Right lobe of liver (tissue), 6 donors: ENCODE measurements around the gene GINM1. TPM values are rescaled to one million over a fixed set of nuclear protein-coding genes. Genes with fewer than 3 reads are reported as not detected.

ENCODE experiments used
- ATAC-seq, 4 donors: fragments of 200-7000 bp; cut with Tn5 transposase; one replicate each; pipeline ENCODE4 v1.9.1; 2020; ENCODE audit warnings: mild to moderate bottlenecking in 4 of 4, moderate library complexity in 4 of 4
- DNase-seq, 3 donors: peaks; one replicate each; pipeline ENCODE4 v3.0.0-alpha.2; 2020
- H3K27ac ChIP-seq, 3 donors: fragments of 200-600 bp; one replicate each; pipeline ENCODE4 v1.8.0; 2022
- H3K27me3 ChIP-seq, 2 donors: fragments of 200-600 bp; one replicate each; pipeline ENCODE4 v1.8.0; 2022
- H3K36me3 ChIP-seq, 4 donors: fragments of 200-600 bp; sonication (generic) in 1 of 4; one replicate each; pipeline versions ENCODE4 v1.5.1 to v1.8.0; 2017 to 2022; ENCODE audit warnings: control low read depth in 1 of 4
- H3K4me1 ChIP-seq, 4 donors: fragments of 200-600 bp; sonication (generic) in 1 of 4; one replicate each; pipeline versions ENCODE4 v1.5.1 to v1.8.0; 2017 to 2022; ENCODE audit warnings: control low read depth in 1 of 4
- H3K4me3 ChIP-seq, 3 donors: fragments of 200-600 bp; one replicate each; pipeline ENCODE4 v1.8.0; 2022
- H3K9me3 ChIP-seq, 4 donors: fragments of 200-600 bp; sonication (generic) in 1 of 4; one replicate each; pipeline versions ENCODE4 v1.5.1 to v1.8.0; 2017 to 2022; ENCODE audit warnings: control low read depth in 1 of 4
- POLR2A ChIP-seq: fragments of 450-650 bp; IDR thresholded peaks from one replicate; pipeline ENCODE4 v1.6.1; 2017; ENCODE audit warnings: antibody characterized with exemption, mild to moderate bottlenecking
- WGBS: methylation state at CpG from one replicate; pipeline ENCODE4 v1.1.6; 2018; ENCODE audit warnings: low coverage, low lambda C conversion rate; ENCODE audit not compliant: insufficient coverage; ENCODE audit errors: missing lambda C conversion rate; 5-methylcytosine and 5-hydroxymethylcytosine counted together
- intact Hi-C, 2 donors: fragments of 100-400 bp; cut with DNase I; formaldehyde crosslinking; loops; one replicate each; pipeline versions ENCODE4 v1.11.2 to v1.14.1; 2022
- total RNA-seq, 6 experiments: library from RNA; depleted of rRNA in 2 of 6; stranded (reverse); fragments of >200 nt in 2 of 6; fragmentation: NEBNext Ultra II Directional in 3 of 6; extraction: Animal tissue kit (Norgen Biotek cat#: 25700) in 3 of 6; gene quantifications; one replicate each; pipeline versions ENCODE4 v1.1.0 to v1.2.4, GENCODE V29; 2016 to 2023
- TF ChIP-seq, protein P1 (sequence below), 4 donors: fragments of 200-600 bp in 3 of 4; fragments of 450-650 bp in 1 of 4; IDR thresholded peaks; one replicate each; pipeline versions ENCODE4 v1.5.1 to v1.8.0; 2016 to 2022; ENCODE audit warnings: antibody characterized with exemption in 4 of 4, mild to moderate bottlenecking in 2 of 4
- donor health status: DM: no; HTN: yes; CAD: no.
- donor health status: DM: no; HTN: no; CAD: no.
- donor health status: DM: no; HTN: no; CAD: no.
- donor health status: DM: no; HTN: yes; CAD: no.
- donor health status: DM: no; HTN: yes; CAD: no.

GINM1 gene
- total RNA-seq, 6 experiments from 2014 or later = 20.1 to 26.0 (median 21.8) TPM

DNA sequence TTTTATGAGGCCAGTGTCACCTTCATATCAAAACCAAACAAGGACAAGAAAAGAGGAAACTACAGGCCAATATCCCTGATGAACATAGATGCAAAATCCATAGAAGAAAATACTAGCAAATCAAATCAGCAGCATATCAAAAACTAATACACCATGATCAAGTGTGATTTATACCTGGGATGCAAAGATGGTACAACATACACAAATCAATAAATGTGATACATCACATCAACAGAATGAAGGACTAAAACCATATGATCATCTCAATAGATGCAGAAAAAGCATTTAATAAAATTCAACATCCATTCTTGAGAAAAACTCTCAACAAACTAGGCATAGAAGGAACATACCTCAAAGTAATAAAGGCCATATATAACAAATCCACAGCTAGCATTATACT is 8.1 kb upstream of the GINM1 start:
- ATAC-seq (no peak), DNase-seq (no peak)
- intact Hi-C loops = no loop called here
- Histone ChIP-seq H3K27me3 (no peaks in the 10 kb centered on the region), H3K36me3 (no peaks in the 10 kb centered on the region), H3K4me3 (no peak overlapping the region), H3K27ac (no peak overlapping the region), H3K4me1 (no peaks in the 10 kb centered on the region), H3K9me3 (no peaks in the 10 kb centered on the region)
- no peak for TF ChIP-seq POLR2A
- TF ChIP-seq, protein P1, sequence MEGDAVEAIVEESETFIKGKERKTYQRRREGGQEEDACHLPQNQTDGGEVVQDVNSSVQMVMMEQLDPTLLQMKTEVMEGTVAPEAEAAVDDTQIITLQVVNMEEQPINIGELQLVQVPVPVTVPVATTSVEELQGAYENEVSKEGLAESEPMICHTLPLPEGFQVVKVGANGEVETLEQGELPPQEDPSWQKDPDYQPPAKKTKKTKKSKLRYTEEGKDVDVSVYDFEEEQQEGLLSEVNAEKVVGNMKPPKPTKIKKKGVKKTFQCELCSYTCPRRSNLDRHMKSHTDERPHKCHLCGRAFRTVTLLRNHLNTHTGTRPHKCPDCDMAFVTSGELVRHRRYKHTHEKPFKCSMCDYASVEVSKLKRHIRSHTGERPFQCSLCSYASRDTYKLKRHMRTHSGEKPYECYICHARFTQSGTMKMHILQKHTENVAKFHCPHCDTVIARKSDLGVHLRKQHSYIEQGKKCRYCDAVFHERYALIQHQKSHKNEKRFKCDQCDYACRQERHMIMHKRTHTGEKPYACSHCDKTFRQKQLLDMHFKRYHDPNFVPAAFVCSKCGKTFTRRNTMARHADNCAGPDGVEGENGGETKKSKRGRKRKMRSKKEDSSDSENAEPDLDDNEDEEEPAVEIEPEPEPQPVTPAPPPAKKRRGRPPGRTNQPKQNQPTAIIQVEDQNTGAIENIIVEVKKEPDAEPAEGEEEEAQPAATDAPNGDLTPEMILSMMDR (IDR thresholded peaks at IDR 0.05) = no peak

DNA sequence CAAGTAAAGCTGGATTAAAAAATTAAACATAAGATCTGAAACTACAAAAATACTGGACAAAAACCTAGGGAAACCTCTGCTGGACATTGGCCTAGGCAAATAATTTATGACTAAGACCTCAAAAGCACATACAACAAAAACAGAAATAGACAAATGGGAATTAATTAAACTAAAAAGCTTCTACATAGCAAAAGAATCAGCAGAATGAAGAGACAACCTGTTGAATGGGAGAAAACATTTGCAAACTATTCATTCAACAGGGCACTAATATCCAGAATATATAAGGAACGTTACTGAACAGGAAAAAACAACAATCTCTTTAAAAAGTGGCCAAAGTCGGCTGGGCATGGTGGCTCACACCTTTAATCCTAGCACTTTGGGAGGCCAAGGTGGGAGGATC is 6.8 kb upstream of the GINM1 start:
- no peaks in the 10 kb centered on the region for H3K27me3 ChIP-seq
- 92% methylated on average over 2 of the region's 2 CpGs for WGBS
- DNase-seq (no peak), ATAC-seq (no peak)
- no peak overlapping the region for H3K4me3 ChIP-seq
- intact Hi-C loops = no loop called here
- no peaks in the 10 kb centered on the region for H3K36me3 ChIP-seq
- no peaks in the 10 kb centered on the region for H3K9me3 ChIP-seq
- no peaks in the 10 kb centered on the region for H3K4me1 ChIP-seq
- TF ChIP-seq, protein P1 (IDR thresholded peaks at IDR 0.05) = no peak
- TF ChIP-seq POLR2A = no peak
- H3K27ac ChIP-seq = no peak overlapping the region

DNA sequence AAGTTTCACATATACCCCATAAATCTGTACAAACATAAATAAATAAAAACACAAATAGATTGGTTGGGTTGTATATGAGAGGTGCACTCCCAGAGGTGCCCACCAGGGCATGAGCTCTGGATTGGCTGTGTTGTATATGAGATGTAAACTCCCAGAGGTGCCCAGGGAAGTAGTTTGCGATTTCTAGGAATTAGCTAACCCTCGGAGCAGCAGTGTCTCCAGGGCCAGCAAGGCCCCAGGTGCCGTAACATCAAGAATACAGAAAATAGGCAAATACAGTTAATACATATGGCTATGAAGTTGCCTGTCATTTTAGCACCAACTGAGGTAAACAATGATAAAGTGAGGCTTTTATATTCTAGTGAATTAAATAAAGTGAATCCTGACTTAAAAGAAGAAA is 5.4 kb upstream of the GINM1 start:
- no peak for TF ChIP-seq POLR2A
- TF ChIP-seq, protein P1 (IDR thresholded peaks at IDR 0.05) = peak; percentile 18 to 35 (median 22)
- Histone ChIP-seq H3K27me3 (no peaks in the 10 kb centered on the region), H3K36me3 (no peaks in the 10 kb centered on the region), H3K4me3 (no peak overlapping the region), H3K4me1 (no peaks in the 10 kb centered on the region), H3K9me3 (no peaks in the 10 kb centered on the region), H3K27ac (no peak overlapping the region)
- 45% methylated on average over 3 of the region's 3 CpGs for WGBS
- DNase-seq (no peak), ATAC-seq (peak in 3 of 4 donors; percentile 12 to 26 (median 25))
- intact Hi-C loops = no loop called here

DNA sequence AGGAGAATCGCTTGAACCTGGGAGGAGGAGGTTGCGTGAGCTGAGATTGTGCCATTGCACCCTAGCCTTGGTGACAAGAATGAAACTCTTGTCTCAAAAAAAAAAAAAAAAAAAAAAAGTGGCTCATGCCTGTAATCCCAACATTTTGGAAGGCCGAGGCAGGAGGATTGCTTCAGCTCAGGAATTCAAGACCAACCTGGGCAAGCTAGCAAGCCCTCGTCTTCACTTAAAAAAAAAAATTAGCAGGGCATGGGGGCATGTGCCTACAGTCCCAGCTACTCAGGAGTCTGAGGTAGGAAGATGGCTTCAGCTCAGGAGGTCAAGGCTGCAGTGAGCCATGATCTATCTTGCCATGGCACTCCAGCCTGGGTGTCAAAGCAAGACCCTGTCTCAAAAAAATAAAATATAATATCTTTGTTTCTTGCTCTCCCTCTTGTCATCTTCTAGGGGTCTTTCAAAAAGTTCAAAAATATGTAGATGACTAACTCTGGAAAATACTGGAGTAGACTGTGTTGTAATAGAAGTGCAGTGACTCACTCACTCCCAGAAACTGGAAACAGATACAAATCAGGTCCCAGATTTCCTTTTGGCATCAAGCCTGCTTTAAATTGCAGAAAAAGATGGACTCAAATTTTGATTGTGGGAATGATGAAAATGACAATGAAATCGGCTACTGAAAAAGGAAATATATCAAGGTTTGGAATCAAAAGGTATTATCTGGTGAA is 2.8 kb upstream of the GINM1 start:
- Histone ChIP-seq H3K4me1 (peaks cover 0 to 6% (median 0%) of the 10 kb centered on the region in 4 donors), H3K9me3 (no peaks in the 10 kb centered on the region), H3K27ac (no peak overlapping the region), H3K27me3 (no peaks in the 10 kb centered on the region), H3K36me3 (no peaks in the 10 kb centered on the region), H3K4me3 (no peak overlapping the region)
- TF ChIP-seq POLR2A = no peak
- TF ChIP-seq, protein P1 (IDR thresholded peaks at IDR 0.05) = no peak
- DNase-seq (no peak), ATAC-seq (no peak)
- intact Hi-C loops = no loop called here
- WGBS = 79% methylated on average over 3 of the region's 5 CpGs
